Activated naive CD8-positive, alpha-beta T cell treated with anti-CD3 and anti-CD28 coated beads, Interleukin-2, amount 50 U/mL, for 16 hours (primary cell): ENCODE measurements around the gene MUC6.

Experiments
- DNase-seq: peaks from one replicate; pipeline ENCODE4 v3.0.0-alpha.2; 2020; ENCODE audit warnings: low read depth, low spot score

MUC6 gene

DNA sequence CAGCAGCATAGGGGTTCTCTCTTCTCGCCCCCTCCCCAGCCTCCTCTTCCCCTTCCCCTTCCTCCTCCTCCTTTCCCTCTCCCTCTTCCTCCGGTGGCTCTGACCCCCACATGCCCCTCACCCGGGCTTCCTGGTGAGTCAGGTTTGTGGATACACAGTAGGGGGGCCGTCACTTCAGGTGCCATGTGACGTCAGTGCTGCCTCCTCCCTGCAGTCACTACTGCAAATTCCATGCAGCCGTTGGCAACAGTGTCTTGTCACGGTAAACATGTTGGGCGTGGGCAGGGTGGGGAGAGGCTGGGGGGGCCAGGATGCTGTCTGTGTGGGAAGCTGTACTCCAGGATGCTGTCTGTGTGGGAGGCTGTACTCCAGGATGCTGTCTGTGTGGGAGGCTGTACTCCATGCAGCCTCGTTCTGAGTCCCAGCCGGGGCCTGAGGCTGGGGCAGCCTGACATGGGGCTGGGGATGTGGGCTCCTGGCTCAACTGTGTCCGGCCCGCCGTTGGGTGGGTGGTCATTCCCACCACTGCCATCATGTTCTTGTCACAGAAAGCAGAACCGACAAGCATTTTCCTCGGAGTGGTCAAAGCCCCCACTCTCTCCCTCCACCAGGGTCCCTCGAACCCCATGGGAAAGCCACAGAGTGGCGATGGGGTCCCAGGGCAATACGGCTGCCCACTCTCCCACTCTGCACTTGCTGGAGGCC is 35.8 kb upstream of the MUC6 start:
- DNase-seq, result no peak

DNA sequence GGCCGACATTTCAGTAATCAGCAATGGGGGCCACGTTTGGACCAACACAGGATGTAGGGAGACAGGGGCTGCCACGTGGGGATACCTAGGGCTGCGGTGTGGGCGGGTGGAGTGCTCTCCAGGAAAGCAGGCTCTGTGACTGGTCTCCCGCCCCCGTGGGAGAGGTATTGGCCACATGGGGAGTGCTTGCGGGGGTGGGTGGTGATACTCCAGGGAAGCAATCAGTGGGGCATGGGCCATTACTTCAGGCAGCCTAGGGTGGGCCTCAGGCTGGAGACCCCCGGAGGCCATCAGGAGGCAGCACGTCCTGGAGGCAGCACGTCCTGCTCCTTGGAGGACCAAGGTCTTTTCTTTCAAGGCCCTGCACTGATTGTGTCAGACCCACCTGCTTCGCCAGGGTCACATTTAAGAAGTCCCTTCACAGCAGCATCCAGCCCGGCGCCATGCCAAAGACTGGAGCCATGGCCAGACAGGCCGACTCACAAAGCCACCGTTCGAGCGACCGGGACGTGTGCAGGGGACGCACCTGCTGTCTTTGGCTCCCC is 35.1 kb upstream of the MUC6 start:
- no peak for DNase-seq

DNA sequence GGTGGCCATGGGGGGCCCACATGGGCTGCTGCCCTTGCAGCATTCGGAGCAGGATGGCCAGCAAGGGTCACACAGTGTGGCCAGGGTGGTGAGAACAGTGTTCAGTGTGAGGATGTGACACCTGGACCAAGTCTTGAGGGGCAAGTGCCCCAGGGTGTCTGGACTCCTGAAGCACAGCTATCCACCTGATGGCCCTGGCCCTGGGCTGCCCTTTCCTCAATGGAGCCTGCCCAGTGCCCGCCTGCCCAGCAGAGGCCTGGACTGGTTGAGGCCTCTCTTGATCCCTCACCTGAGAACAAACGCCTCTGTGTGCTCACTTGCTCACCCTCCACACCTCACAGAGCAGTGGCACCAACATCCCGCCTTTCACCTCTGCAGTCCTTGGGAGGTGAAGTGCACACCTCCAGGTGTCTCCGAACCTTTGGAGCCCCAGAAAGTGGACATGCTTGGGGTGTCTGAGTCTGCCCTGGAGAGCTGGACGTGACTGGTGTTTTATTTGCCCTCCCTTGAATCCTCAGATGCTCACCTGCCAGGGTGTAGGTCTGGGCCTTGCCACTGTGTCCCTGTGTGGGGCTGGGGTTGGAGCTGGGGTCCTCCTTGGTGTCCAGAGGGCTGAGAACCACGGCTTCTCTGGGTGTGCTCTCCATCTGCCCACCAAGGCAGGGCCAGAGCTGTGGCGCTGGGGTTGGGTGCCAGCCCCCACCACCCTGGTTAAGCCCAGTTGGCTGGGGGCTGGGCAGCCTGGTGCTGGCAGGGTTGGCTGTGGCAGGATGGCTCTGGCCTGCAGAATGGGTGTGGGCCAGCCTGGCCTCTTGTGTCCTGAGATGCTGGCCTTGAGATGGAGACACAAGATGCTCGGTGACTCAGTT is 34.3 kb upstream of the MUC6 start:
- DNase-seq, result no peak

DNA sequence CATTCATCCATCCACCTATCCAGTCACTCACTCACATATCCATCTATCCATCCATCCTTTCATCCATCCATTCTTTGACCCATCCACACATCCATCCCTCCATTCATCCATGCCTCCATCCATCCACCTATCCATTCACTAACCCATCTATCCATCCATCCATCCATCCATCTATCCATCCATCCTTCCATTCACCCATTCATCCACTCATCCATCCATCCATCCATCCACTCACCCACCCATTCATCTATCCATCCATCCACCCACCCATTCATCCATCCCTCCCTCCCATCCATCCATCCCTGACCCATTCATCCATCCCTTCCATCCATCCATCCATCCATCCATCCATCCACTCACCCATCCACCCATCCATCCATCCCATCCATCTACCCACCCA is 33.2 kb upstream of the MUC6 start:
- DNase-seq, result no peak

DNA sequence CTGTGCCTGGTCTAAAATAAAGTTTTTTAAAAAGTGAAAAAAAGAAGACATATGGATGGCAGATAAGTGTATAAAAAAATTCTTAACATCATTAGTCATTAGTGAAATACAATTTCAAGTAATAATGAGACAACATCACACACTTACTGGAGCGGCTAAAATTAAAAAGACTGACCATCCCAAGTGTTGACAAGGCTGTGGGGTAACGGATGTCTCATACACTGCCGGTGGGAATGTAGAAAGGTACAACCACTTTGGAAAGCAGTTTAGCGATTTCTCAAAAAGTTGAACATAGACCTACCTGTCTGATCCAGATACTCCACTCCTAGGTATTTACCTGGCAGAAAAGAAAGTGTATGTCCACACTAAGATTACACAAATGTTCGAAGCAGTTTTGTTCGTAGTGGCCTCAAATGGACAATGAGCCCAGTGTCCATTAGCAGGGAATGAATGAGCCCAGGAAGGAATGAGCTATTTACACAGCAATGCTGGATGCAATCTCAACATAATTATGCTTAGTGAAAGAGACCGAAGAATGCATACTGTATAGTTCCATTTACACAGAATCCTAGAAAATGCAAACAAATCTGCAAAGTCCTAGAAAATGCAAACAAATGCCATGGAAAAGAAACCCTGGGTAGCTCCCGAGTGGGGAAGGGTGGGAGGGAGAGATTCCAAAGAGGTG is 31.4 kb upstream of the MUC6 start:
- no peak for DNase-seq

DNA sequence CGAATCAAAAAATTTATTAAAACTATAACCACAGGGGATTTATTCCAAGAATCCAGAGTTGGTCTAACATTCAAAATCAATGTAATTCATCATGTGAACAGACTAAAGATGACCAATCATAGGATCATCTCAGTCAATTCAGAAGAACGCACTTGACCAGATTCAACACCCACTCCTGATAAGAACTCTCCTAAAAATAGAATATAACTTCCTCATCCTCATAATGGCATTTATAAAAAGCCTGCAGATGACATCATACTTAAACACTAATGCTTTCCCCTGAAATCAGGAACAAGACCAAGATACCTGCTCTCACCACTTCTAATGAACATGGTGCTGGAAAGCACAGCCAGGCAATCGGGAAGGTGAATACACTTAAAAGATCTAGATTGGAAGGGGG is 27.6 kb upstream of the MUC6 start:
- DNase-seq, result no peak

DNA sequence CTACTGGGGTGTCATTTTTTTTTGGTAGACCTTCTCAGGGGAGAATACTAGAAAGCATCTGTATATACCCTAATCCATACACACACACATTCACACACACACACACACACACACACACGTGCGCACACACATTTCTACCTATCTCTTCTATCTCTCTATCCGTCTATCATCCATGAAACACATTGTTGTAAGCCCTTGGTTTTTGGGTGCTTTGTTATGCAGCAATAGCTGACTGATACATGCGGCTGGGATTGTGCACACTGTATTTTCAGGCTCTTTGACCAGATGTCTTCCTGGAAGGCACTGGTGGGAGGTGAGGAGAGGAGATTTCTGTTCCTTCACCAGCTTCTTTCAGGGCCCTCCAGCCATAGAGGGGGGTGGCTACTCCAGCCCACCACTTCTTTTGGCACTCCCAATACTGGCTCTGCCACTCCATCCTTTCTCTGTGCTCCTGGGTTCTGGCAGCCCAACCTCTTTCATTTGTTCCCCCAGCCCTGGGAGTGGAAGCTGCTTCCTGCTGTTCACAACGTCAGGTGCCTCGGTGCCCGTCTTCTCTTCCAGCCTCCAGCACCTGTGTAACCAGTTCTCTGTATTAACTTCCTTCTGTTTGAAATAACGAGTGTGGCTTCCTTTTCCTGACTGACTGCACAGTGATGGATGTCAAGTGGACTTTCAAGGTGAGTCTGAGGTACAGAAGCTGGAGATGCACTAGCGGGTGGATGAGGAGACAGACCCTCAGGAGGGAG is 25.7 kb upstream of the MUC6 start:
- DNase-seq, result no peak

DNA sequence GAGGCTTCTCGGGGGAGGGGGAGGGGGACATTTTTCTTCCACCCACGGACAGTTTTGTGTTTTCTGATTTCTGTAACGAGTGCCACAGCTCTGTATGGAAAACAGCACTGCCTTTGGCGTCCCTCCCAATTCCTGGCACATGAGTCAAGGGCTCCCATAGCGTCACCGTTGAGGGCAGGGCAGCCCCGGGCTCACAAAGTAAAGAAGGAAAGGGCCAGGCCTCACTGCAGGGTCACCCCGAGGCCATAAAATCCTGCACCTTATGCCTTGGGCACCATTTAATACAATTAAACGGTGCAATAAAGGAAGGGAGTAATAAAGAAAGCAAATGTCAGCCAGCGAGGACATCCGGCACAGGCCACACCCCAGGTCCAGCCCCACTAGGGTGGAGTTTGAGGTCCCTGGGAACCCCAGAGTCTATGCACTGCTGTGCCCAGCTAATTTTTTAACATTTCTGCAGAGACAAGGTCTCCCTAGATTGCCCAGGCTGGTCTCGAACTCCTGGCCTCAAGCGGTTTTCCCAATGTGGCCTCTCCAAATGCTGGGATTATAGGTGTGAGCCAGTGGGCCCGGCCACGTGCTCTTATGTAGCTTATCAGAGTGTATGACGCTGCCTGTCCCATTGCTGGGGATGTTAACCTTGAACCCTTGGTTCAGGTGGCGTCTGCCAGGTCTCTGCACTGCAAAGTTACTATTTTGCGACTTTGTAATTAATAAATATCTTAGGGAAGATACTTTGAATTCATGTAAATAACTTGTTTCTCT is 24.5 kb upstream of the MUC6 start:
- no peak for DNase-seq

DNA sequence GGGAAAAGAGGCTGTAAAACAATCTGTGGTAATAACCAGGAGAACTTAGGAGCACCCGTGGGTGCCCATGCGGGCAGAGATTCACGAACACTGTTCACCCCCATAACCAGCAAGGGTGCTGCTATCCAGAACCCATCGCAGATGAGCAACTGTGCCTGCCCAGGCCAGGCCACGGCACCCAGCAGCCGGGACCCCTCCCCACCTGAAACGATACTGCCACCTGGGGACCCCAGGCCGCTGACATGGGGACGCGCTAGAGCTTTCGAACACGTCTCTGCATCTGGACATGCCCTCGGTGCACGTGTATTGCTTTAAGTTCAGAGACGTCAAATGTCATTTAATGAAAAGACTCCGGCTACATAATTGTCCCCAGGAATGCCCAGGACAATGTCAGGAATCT is 23.9 kb upstream of the MUC6 start:
- DNase-seq, result no peak

DNA sequence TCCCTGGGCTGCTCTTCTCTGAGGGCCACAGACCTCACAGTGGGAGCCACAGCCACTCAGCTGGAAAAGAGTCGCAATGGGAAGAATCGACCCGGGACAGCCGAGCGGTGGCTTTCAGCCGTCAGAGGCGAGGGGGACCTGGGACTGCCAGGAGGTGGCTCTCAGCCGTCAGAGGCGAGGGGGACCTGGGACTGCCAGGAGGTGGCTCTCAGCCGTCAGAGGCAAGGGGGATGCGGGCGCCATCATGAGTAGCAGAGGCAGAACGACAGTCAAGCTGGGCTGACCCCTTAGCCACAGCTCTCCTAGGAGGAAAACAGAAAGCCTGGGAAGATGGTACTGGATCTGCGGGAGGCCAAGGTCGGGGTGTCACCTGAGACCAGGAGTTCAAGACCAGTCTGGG is 23.2 kb upstream of the MUC6 start:
- no peak for DNase-seq

DNA sequence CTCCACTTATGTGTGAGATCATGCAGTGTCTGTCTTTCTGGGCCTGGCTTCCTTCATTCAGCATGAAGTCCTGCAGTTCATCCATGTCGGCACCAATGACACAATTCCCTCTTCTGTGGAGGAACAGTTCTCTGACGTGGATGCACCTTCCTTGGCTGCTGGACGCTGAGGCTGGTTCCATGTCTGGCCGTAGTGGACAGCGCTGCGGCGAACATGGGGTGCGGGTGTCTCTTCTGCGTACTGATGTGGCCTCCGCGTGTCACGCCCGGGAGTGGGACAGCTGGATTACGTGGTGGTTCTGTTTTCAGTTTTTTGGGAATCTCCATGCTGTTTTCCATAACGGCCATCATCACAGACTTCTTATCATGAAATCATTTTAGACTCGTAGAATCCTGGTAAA is 21.3 kb upstream of the MUC6 start:
- no peak for DNase-seq

DNA sequence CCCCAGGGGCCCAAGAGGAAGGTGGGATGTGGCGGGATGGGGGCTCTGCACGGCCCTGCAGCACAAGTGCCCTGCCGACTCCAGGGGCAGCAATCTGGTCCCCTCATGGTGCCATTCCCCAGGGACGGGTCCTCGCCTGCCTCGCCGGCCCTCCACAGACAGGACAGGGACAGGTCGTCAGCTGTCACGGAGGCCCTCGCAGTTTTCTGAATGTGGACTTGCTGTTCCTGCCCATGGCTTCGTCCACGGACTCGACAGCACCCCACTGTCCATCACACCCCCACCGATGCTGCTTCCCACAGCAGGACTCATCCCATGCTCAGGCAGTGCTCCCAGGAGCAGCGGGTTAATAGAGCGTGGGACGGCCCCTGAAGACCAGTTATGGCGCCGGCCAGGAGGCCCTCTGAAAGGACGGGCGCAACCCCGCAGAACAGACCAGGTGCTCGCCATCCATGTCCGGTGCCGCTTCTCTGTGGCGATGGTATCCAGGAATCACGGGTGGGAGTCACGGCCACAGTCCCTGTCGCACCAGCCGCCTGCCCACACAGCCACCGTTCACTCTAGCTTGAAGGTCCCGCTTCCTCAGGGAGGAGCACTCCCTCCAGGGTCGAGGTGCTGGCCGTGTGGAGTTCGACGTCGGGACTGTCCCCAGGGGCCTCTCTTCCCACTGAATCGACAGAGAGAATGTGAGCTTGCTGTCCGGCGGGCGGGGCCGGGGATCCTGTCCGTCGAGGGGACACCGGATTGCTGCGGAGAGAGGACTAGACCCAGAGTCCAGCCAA is 19.7 kb upstream of the MUC6 start:
- DNase-seq, result no peak

DNA sequence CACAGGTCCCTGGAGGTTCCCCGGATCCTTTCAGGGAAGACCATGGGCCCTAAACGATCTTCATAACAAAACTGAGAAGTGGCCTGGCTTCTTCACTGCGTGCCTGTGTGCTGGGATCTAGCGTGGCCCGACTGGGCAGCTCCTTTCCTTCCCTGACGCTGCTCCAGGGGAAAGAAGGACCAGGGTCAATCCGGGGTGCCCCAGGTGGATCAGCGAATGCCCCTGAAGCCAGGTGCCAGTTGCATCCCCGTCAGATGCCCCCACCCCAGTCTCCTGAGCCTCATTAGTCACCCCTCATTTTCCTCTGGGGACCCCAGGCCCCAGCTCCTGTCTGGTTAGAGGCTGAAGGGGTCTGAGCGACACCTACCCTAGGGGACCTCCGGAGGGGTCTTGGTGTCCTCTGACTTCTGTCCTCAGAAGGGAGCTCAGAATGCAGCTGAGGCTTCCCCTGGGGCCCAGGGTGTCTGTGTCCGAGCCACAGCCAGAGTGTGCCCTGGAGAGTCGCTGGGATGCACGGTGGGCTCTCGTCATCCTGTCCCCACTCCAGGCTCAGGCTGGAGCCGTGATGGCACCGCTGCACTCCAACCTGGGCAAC is 18.7 kb upstream of the MUC6 start:
- no peak for DNase-seq

DNA sequence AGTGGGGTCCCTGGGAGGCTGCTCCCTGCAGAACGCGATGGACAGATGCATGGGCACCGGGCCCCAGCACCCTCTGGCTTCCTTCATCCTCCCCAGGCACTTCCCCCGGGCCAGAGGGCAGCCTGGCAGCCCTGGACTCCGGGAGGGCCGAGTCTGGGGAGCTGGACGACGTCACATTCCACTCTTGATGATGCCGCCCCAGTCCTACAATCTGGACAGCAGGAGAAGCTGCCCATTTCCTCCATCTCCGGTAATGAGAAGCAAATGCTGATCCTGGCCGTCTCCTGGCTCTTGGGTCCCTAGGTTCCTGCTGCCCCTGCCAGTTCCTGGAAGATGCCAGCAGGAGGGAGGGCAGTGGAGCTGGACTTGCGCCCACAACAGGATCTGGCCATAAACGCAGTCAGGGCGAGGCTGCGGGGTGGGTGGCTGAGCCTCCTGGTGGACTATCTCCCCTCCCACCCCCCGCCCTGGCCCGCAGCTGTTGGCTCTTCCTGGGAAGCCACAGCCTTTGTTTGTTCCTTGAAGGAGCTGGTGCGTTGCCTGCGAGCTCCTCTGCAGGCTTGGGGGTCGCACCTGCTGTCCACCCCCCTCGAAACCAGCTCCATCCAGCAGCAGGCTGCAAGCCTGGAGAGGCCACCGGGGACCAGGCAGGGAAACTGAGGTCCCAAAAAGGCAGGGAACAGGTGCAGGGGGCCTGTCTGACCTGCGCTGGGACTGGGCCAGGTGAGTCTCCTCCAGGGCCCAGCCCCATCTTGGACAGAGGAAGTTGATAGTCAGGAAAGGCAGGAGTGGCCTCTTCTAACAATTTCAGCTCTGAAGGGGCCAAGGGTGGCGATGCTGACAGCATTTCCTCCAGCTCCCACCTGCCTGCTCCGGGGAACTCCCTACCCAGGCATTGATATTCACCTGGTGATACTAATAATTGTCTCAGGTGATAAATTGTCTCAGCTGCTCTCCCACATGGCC is 17.9 kb upstream of the MUC6 start:
- DNase-seq, result no peak

DNA sequence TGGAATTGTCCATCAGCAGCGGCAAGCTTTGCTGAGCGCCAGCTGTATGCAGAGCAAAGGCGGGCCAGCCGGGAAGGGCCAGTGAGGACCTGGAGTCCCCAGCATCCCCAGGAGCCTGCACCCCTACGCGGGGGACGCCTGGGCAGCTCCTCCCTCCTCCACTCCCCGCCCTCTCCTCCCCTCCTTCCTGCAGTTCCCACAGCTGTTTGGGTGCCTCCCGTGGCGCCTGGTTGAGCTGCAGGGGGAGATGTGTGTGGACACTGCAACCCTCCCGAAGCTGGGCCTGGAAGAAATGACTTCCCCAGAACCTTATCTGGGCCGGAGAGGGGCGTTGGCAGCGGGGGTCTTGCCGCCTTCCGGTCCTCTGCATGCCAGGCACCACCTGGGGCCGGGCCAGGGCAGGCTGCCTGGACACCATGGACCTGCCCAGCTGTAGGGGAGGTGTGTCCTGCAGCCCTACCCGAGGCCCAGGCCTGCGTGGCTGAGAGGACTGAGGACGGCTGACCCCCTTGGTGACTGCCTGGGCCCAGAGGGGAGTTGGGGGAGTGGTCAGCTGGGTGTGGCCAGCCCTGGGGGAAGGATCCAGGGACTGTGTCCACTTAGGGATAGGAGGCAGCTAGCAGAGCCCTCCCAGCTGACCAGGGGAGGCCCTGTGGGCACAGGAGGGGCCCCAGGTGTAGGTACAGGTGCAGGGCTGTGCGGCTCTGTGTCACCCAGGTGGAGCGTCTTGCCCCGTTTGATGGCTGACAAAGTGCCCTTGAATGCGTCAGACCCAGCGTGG is 16.8 kb upstream of the MUC6 start:
- no peak for DNase-seq

DNA sequence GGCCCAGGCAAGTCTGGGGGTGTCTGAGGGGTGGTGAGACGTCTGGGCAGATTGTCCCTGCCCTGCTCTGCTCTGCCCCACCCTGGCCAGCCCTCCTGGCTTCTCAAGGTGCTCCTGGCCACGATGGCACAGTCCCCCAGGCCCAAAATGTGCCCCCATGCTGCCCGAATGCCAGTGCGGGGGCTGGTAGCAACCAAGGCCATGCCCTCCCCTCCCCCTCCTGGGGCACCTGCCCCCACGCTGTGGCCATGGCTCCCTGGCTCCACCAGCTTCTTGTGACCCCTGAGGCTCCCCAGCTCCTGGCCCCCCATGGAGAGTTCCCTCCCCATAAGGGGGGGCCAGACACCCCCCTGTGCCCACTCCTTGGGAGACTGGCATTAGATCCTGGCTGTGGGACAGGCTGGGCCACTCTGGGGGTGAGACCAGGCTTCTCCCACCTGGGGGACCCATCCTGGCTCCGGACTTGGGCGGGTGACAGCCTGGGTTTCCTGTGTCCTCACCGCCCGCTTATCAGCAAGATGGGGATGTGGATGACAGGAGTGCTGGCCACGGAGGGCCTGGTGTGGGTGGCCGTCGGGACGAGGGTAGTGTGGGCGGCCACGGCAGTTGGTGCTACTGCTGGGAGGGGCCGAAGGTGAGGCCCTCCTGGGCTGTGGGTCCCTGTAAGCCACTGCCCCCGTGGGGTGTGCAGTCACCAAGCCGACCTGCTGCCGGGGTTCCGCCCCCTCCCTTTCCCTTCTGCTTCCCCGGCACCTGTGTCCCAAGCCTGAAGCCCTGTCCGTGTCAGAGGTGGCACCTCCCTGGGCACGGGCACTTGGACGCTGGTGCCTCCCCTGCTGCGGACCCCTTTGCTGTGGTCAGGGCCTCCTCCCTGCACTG is 15.9 kb upstream of the MUC6 start:
- DNase-seq, result no peak
